HG02970 (cell line): ENCODE results near the gene CD247.
A peak's percentile ranks its signal among the peaks of the same experiment; 100 is the strongest.
"Not testable (repeated sequence)": the region's sequence is repeated elsewhere in the genome, so short reads cannot be mapped to it uniquely, and the experiment has no call there.

Experiments used
- ATAC-seq: cut with Tn5 transposase; IDR thresholded peaks from one replicate; pipeline ENCODE4 v1.9.1; 2021; ENCODE audit warnings: mild to moderate bottlenecking, moderate library complexity, moderate number of reproducible peaks; ENCODE audit not compliant: unreplicated experiment, low FRiP score

Gene CD247

GRCh38 chr1:167518331-167518700 lies at the start of gene CD247:
CD247 (minus strand) TSS chr1:167518529; CDS start chr1:167518465, 64 bp downstream.
- ATAC-seq = no peak

GRCh38 chr1:167567663-167568062 lies 49.3 kb upstream of the CD247 start:
- ATAC-seq = no peak

- ATAC-seq = no peak
Measured at GRCh38 chr1:167566766-167567165, 48.4 kb upstream of the CD247 start.

GRCh38 chr1:167565922-167566321 lies 47.6 kb upstream of the CD247 start:
- ATAC-seq = no peak

GRCh38 chr1:167564612-167565270 lies 46.4 kb upstream of the CD247 start:
- no peak for ATAC-seq

GRCh38 chr1:167563579-167564246 lies 45.4 kb upstream of the CD247 start:
- no peak for ATAC-seq

- ATAC-seq = no peak
Measured at GRCh38 chr1:167562702-167563101, 44.4 kb upstream of the CD247 start.

- no peak for ATAC-seq
Measured at GRCh38 chr1:167561753-167562152, 43.4 kb upstream of the CD247 start.

- no peak for ATAC-seq
Measured at GRCh38 chr1:167555971-167556714, 37.8 kb upstream of the CD247 start.

- ATAC-seq = not testable (repeated sequence)
Measured at GRCh38 chr1:167555072-167555471, 36.7 kb upstream of the CD247 start.

GRCh38 chr1:167554028-167554779 lies 35.9 kb upstream of the CD247 start:
- no peak for ATAC-seq

- ATAC-seq = peak; percentile 93
Measured at GRCh38 chr1:167553136-167554027, 35.1 kb upstream of the CD247 start, which contains the start of gene CREG1. CREG1 (minus strand) TSS chr1:167553762.

GRCh38 chr1:167551362-167551761 lies 33.0 kb upstream of the CD247 start:
- ATAC-seq = no peak

GRCh38 chr1:167548059-167548932 lies 30.0 kb upstream of the CD247 start:
- no peak for ATAC-seq

- ATAC-seq = no peak
Measured at GRCh38 chr1:167546935-167547334, 28.6 kb upstream of the CD247 start.

- ATAC-seq = no peak
Measured at GRCh38 chr1:167545349-167545748, 27.0 kb upstream of the CD247 start.

GRCh38 chr1:167544447-167545093 lies 26.2 kb upstream of the CD247 start:
- ATAC-seq = no peak
